ENCODE data around the gene MDM1.

Gene MDM1

DNA sequence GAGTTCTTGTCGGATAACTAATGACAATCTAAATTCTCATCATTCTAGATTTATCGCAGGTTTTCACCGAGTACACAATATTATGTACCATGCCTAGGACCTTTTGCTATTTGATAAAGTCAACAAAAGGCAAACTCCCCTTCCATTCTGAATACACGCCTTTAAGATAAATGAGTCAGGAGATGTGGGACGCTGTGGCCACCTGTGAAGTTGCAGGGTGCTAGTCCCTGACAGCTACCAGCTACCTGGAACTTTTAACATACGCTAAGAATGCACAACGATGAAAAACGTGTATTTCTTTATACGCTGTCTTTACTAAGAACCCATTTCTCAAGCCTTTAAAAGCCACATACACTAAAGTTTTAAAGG, 678 bp downstream of the MDM1 start:
- DNase-seq (ENCODE audit: low read depth), result no peak
- peak overlapping the region; percentile 78 for H3K4me3 ChIP-seq (ENCODE audit: low read depth, low read length)

DNA sequence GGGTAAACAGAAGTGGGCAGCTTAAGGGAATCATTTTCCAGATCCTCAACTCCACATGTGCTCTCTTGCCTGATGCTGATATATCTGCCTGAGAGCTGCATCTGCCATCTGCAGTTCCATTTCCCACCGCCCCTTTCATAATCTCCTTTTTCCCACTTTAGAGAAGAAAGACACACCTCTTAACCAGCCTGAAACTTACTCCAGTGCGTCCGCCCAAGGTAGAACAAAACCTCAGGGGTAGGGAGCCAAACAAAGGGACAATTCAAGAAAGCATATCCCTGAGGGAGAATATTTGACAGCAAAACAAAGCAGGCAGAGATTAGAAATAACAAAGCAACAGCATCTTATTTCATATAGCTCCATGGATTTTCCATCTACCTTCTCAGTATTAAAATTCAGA, 4.3 kb downstream of the MDM1 start:
- DNase-seq (ENCODE audit: low read depth), result no peak

DNA sequence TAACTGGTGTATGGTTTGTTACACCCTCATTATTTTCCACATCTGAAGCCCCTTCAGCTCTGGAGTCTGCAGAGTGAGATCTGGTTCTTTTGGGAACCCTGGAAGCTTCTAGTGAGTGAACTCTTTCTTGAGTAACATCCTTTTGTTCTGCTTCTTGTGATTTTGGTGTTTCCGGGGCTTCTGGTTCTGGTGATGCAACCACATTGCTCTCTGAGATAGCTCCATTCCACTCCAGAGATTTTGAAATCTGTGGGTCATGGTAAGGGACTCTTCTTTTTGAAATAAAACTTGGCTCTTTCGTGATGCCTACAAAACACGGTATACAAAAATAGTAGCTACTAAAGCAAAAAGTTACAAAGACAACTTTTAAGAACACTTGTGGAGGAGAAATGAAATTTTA, 5.4 kb downstream of the MDM1 start:
- DNase-seq (ENCODE audit: low read depth), result no peak

More for the DNA sequence above, 4.3 kb downstream of the MDM1 start:
- no peak overlapping the region for H3K4me3 ChIP-seq (ENCODE audit: low read depth, low read length)

DNA sequence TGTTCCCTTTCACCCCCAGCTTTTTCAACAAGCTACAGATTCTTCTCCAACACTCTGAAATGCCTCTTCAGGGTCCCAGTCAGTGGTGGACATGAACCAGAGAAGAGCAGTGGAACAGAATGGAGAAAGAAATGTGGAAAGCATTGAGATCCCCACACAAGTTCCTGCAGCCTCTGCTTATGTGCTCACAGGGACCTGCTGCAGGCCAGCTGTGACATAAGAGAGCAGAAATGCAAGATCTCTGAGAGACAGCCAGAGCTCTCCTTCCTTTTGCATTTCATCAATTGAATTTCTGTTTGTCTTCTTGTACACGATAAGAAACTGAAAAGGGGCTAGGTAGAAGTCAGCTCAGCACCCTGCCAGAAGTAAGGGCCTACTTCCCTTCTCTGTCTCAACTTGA, 6.2 kb downstream of the MDM1 start:
- H3K4me3 ChIP-seq (ENCODE audit: low read depth, low read length), result no peak overlapping the region
- no peak for DNase-seq (ENCODE audit: low read depth)

More for the DNA sequence above, 5.4 kb downstream of the MDM1 start:
- H3K4me3 ChIP-seq (ENCODE audit: low read depth, low read length), result no peak overlapping the region

DNA sequence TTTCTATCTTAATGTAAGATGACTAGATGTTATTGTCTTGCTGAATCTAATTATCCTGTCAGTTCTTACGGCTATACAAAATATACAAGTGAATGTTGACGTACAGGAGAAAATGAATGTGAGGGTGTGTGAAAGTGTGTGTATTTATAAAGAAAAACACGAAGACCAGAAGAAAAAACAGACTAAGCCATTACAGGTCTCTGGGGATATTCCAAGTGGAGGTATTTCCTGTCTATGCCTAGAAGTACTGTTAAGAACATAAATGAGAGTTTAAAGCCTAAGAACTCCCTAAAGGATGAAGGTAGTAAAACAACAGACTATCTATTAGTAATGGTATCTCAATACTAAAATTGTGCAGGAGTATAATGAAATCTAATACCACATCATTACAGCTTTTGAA, 7.6 kb downstream of the MDM1 start:
- no peak for DNase-seq (ENCODE audit: low read depth)
- H3K4me3 ChIP-seq (ENCODE audit: low read depth, low read length), result no peak overlapping the region

DNA sequence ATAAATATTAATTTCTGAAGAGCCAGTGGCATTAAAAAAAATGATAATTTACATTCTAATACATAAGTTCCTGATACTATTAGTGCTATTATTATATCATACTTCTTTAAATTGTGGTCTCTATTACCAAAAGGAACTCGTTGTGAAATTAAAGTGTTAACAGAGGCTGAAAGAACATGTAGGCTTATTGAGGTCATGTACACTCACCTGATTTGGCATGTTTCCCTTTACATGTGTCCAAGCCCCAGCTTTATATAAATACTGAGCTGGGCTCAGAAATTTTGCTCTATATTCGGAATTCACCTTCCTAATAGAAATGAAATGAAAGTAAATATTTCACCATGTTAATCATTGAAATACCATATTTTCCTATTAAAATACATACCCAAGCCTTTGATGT, 11.0 kb downstream of the MDM1 start:
- H3K4me3 ChIP-seq (ENCODE audit: low read depth, low read length), result no peak overlapping the region
- no peak for DNase-seq (ENCODE audit: low read depth)

DNA sequence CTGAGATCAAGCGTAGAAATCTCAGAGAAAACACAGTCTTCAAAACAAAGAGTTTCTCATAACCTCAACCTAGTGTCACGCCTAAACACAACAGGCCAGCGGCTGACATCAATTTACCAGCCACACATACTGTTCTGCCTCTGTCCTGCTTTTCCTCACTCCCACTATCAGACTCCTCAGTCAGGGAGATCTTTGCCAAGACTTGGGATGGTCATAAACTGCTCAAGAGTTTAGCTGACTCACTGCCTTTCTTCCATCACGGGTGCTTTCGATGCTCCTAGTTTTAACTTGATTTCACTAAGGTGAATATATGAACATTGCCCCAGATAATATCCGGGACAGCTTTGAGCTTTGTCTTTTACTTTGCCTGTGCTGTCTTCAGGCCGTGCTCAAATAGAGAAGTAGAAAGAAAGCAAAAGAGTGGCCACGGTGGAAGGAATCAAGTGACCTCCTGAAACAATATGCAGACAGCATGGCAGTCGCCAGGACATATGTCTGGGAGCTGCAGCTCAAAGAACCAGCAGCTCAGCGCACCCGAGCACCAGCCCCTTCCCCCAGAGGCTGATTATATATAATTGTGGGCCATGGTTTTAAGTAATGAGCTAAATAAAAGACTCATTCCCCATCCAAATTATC, 12.1 kb downstream of the MDM1 start:
- peak; percentile 69 for DNase-seq (ENCODE audit: low read depth)
- no peak overlapping the region for H3K4me3 ChIP-seq (ENCODE audit: low read depth, low read length)

DNA sequence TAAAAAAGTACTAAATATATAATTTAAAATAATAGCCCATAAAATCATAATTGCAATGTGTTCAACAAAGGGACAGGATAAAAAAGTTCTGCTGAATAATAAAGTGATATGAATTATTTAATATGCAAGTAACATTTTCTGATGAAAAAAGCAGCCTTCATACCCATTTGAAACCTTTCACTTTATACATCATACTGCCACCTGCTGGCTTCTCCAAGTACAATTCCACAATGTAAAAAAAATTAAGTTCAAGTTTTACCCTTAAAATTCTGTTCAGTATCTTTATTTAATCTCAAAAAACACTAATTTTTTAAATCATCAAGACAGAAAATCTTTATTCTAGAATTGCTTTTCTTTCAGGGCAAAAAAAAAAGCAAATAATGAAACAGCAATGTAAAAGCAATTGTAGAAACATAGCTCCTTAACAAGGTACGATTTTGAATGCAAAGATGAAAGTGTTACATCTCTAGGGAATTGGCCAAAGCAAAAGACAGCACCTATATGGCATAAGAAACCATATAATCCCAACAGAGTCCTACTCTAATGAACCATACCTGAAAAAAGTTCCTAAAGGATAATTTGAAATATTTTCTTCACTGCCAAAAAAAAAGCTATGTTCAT, 15.0 kb downstream of the MDM1 start:
- DNase-seq (ENCODE audit: low read depth), result no peak
- no peak overlapping the region for H3K4me3 ChIP-seq (ENCODE audit: low read depth, low read length)

DNA sequence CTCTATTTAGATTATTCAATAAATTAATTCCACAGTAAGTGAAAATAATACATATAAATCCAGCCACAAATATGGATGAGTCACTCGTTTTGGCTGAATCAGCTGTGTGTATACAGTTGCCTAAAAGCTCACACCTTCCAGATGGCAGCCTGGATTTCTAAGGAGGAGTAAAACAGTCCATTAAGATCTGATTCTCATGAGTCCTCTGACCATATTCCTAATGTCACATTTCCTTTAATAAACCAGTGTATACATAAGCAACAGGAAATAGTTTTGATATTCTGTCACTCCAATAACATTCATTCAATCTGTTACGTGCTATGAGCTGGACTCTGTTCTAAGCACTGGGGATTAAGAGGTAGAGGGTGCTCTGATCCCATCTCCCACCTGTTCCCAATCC, 21.8 kb downstream of the MDM1 start:
- no peak overlapping the region for H3K4me3 ChIP-seq (ENCODE audit: low read depth, low read length)
- DNase-seq (ENCODE audit: low read depth), result peak; percentile 75

DNA sequence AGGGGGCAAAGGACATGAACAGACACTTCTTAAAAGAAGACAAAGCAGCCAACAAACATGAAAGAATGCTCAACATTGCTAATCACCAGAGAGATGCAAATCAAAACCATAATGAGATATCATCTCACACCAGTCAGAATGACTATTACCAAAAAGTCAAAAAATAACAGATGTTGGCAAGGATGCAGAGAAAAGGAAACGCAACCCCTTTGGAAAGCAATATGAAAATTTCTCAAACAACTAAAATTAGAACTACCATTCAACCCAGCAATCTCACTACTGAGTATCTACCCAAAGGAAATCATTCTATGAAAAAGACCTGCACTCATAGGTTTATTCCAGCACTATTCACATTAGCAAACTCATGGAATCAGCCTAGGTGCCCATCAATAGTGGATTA, 25.6 kb downstream of the MDM1 start:
- H3K4me3 ChIP-seq (ENCODE audit: low read depth, low read length), result no peak overlapping the region
- no peak for DNase-seq (ENCODE audit: low read depth)

DNA sequence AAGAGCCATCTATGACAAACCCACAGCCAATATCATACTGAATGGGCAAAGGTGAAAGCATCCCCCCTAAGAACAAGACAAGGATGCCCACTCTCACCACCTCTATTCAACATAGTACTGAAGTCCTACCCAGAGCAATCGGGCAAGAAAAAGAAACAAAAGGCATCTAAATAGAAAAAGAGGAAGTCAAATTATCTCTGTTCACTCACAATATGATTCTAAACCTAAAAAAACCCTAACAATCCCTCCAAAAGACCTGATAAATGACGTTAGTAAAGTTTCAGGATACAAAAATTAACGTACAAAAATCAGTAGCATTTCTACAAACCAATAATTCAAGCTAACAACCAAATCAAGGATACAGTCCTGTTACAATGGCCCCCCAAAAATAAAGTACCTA, 26.9 kb downstream of the MDM1 start:
- H3K4me3 ChIP-seq (ENCODE audit: low read depth, low read length), result no peak overlapping the region
- no peak for DNase-seq (ENCODE audit: low read depth)

DNA sequence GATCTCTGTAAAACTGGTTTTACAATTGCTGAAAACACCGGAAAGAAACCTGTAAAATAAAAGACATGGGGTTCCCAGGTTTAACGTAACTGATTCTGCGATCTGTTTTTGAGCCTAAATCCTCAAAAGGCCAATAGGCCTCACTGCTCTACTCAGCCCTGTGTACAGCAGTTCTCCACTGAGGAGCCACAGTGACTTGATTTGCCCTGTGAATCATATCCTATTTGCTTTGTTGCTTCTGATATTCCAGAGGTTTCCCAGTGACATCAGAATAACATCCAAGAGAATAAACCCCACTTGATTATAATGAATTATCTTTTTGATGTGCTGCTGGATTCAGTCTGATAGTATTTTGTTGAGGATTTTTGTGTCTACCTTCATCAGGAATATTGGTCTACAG, 27.5 kb downstream of the MDM1 start:
- no peak overlapping the region for H3K4me3 ChIP-seq (ENCODE audit: low read depth, low read length)
- no peak for DNase-seq (ENCODE audit: low read depth)

DNA sequence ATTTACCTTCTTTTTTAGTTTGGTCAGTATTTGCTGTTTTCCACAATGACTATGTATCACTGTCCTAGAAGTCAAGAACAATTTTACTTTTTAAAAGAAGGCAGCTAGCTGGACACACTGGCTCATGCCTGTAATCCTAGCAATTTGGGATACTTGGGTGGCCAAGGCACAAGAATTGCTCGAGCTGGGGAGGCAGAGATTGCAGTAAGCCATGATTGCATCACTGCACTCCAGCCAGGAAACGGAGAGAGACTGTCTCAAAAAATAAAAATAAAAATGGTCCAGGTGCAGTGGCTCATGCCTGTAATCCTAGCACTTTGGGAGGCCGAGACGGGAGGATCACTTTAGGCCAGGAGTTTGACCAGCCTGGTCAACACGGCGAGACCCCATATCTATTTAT, 28.3 kb downstream of the MDM1 start:
- DNase-seq (ENCODE audit: low read depth), result no peak
- H3K4me3 ChIP-seq (ENCODE audit: low read depth, low read length), result no peak overlapping the region

DNA sequence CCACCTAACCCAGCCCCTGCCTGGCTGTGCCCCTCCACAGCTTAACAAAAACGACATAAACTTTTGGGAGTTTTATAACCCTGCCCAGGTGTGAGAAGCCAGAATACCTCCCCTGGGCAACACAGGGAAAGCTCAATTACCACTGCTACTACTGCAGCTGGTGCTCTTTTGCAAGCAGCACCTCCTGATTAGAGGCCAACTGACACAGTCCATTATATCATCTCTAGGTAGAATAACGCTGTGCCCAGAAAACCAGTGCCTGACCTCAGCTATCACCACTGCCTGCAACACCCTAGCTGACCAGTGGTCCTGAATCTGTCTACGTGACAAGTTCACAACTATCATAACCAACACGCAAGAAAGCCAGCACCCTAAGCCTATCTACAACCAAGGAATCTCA, 34.2 kb downstream of the MDM1 start:
- no peak for DNase-seq (ENCODE audit: low read depth)

DNA sequence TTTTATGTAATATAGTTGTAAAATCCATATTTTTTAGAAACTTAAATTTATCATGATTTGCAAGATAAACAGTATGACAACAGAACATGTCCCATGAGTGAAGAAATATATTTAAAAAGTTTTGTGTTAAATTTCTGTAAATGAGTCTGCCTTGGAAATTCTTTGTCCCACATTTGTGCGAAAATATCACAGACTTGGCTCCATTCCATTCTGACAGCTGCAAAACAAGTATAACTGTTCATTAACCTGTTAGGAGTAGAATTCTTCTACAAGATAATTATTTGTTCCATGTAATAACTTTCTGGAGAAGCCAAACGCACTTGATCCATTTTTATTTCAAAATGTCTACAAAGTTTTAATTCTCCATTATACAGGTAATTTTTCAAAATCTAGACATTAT, 37.9 kb downstream of the MDM1 start:
- no peak overlapping the region for H3K4me3 ChIP-seq (ENCODE audit: low read depth, low read length)
- no peak for DNase-seq (ENCODE audit: low read depth)

More for the DNA sequence above, 34.2 kb downstream of the MDM1 start:
- no peak overlapping the region for H3K4me3 ChIP-seq (ENCODE audit: low read depth, low read length)

DNA sequence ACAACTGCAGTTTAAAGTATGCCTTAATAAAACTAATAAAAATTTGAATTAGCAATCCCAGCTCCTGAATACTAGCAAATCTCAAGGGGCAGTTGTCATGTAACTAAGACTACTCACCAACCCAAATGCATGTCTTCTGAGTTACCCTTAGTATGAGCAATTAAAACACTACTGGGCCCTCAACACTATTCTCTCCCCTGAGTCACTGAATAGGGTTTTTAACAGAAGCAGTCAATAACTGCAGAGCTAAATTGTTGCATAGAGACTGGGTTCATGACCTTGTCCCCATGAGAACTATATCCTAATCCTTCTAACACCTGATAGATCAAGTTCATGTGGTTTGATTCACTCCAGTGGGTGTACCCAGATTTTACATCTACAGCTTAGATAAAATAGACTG, 38.8 kb downstream of the MDM1 start:
- DNase-seq (ENCODE audit: low read depth), result no peak
- H3K4me3 ChIP-seq (ENCODE audit: low read depth, low read length), result no peak overlapping the region

DNA sequence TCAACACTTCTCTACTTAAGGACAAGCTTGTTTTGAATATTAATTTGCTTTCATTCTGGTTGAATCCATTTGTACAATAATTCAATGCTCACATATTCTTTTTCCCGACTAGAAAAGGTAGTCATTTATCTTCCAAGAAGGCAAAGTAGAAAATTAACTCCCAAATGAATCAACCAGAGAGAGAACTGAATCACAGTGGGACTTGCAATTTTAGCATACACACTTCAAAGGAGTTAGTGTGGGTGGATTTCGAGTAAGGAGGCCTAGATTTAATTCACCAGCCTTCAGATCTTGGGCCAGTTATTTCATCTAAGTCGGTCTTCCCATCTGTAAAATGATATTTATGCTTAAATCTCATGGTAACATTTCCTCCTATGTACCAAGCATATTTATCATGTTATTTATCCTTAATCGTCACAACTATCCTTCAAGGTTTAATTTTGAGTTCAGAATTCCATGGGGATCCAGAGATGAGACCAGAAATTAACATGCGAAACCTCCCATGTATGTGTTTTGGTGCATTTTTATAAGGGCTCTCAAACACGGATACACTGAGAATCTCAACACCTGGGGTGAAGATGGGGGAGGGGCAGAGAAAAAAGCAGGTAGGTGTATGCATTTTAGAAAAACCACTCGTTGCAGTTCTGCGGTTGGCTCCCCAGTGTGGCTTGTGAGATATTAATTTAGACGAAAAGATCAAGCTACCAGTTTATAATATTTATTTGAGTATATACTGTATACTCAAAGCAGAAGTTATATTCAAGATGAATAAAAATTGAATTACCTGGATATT, 39.8 kb downstream of the MDM1 start:
- DNase-seq (ENCODE audit: low read depth), result no peak
- no peak overlapping the region for H3K4me3 ChIP-seq (ENCODE audit: low read depth, low read length)

DNA sequence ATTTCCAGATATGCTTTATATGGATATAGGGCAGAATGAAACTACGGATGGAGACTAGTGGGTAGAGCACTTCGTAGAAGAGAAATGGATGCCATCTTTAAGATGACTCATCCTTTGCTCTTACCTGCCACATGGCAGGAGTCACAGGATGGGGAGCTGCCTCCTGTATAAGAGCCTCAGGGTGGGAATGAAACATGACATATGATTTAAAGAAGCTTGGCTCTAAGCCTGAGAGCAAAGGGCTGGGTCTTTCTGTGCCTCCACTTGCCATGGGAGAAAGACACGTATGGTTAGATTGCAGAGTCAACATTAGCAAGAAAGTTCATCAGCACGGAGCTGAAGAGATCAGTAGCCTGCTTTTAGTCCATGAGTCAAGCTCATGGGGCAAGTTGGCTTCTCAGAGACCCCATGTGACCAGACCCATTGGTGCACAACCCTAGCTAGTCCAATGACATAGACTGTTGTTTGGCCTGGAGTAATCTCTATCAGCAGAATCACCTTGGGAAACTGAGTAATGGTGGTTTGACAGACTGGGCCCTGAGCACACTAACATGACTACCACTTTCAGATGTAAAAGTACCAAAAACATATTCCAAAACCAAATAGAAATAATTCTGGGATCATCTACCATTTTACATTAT, 40.6 kb downstream of the MDM1 start:
- no peak overlapping the region for H3K4me3 ChIP-seq (ENCODE audit: low read depth, low read length)
- DNase-seq (ENCODE audit: low read depth), result no peak

DNA sequence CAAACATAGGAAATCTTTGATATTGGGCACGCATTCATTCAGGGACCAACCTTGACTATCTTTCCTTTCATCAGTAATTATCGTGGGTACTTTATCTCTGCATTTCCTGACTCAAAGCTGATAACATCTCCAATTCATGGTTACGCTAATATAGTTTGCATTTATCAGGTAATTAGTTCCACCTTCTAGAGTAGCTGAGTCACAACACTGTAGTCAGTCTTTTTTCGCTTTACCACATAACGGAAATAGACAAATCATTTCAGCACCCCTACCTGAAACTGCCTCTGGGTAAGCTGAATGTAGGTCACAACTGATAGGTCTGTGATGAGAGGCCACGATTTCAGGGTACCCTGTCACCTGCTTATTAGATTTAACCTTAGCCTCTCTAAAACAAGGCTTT, 42.0 kb downstream of the MDM1 start:
- H3K4me3 ChIP-seq (ENCODE audit: low read depth, low read length), result no peak overlapping the region
- DNase-seq (ENCODE audit: low read depth), result no peak

DNA sequence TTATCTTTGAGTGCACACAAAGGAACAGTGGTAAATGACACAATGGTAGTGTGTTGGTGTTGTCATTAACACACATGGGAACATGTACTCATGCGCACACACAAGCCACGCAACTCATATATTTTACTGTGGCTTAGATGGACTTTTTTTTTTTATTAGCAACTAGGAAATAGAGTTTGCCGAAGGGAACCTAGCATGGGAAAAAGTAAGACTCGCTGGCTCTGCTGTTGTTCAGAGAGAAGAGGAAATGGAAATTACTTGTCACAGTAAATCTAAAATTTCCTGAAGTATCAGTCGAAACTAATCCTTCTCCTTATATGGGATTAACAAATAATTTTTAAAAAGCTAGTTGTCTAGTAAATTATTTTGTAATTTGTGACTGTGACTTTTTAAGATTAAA, 45.1 kb downstream of the MDM1 start:
- DNase-seq (ENCODE audit: low read depth), result no peak
- no peak overlapping the region for H3K4me3 ChIP-seq (ENCODE audit: low read depth, low read length)
